HG03095 (cell line): ENCODE data around the gene ITPRIPL1.

Experiments
- ATAC-seq: cut with Tn5 transposase; IDR thresholded peaks from one replicate; pipeline ENCODE4 v1.9.1; 2021; ENCODE audit warnings: moderate library complexity; ENCODE audit not compliant: unreplicated experiment

Gene ITPRIPL1

DNA sequence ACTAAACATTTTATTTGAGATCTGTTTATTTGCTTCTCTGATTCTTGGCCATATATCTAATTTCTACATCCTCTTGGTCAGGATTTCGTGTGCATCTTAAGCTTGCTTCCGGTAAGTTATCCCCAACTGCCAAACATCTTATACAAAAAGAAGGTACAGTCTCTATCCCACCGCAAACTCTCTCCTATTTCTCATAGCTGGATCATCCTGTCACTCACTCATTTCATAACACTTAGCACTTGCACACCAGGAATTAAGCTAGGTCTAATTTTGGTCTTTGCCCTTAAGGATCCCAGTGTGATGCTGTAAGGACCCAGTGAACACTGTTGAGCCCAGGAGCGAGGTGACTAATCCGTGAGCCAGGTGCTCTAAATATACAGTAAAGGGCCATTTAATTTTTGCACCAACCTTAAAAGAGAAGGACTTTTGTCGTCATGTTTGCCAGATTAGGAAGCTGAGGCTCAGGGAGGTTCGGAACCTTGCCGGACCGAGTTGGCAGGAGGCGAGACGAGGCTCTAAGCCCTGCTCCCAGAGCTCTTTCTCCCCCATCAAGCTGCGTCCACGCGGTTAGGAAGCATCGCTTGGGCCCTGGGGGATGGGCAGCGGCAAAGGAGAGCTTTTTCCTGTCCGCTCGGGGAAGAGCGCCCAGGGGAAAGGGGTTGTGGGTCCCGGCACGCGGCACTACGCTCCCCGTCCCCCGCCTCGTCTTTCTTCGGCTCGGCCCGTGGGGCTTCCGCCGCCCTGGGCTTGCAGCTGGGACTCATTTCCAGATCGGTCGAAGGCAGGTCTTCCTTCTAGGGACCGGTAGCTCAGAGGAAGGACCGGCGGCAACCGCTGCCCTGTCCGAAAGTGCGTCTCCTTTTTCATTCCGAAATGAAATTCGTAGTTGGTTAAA, 4.1 kb upstream of the ITPRIPL1 start:
- peak; percentile 23 for ATAC-seq

DNA sequence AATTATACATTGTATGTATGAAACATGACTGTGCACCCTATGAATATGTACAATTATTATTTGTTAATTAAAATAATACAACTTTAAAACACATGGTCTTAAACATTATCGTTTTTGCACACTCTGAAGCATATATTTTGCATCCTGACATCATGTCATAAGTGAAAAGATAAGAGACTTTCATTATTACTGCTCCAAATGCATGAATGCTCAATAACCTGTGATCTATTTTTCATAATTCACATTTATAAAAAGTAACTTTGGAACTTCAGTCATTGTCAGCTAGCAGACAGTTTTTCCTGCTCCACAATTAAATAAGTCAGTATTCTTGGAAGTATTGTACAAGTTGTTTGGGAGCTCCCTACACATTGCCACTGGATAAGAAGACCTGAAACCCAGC, 1.3 kb upstream of the ITPRIPL1 start:
- no peak for ATAC-seq

DNA sequence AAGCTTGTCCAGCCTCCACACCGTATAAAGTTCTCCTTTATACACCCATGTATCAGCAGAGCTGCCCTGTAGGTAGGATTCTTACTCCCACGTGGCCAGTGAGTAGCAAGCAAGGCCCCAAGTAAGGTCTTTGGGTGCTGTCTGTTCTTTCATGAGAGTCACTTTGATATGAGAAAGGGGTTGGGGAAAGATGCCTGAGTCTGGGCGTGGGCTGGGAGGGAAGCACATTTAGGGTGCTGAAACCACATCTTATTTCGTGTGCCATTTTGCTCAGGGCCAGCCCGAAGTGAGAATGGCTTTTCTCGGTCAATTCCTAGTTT, 436 bp upstream of the ITPRIPL1 start:
- no peak for ATAC-seq

DNA sequence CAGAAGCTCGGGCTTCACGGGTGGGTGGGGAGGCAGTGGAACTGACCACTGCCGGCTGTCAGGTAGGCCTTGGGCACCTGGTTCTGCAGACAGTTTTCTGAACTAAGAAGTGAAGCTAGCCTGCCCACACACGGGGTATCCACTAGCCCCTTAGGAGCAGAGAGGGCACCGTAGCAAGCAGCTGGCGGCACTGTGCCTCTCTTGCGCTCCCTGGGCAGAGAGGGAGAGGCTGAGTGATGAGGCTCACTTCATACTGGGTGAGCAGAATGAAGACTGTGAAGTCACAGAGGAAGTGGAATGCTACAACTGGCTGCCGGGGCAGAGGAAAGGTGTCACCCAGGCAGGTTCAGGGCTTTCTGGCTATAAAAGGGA, 753 bp downstream of the ITPRIPL1 start:
- no peak for ATAC-seq

DNA sequence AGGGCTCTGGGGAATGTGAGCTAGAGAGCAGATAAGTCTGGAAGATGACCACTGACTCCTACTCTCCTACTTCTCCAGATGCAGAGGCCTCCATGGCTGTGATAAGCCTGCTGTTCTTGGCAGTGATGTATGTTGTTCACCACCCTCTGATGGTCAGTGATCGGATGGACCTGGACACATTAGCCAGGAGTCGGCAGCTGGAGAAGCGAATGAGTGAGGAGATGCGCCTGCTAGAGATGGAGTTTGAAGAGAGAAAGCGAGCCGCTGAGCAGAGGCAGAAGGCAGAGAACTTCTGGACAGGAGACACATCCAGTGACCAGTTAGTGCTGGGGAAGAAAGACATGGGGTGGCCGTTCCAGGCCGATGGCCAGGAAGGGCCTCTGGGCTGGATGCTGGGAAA, 1.4 kb downstream of the ITPRIPL1 start:
- no peak for ATAC-seq

DNA sequence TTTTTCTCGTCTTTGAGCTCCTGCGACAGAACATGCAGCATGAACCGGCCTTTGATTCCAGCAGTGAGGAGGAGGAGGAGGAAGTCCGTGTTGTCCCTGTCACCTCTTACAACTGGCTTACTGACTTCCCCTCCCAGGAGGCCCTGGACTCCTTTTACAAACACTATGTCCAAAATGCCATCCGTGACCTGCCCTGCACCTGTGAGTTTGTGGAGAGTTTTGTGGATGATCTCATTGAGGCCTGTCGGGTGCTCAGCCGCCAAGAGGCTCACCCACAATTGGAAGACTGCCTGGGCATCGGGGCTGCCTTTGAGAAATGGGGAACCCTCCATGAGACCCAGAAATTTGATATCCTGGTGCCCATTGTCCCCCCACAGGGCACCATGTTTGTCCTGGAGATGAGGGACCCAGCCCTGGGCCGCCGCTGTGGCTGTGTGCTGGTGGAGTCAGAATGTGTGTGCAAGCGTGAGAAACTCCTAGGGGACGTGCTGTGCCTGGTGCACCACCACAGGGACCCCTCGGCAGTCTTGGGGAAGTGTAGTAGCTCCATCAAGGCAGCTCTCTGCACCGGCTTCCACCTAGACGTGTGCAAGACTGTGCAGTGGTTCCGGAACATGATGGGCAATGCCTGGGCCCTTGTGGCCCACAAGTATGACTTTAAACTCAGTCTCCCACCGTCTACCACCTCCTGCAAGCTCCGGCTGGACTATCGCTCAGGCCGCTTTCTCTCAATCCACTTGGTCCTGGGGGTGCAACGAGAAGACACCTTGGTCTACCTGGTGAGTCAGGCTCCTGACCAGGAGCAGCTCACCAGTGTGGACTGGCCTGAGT, 2.1 kb downstream of the ITPRIPL1 start:
- no peak for ATAC-seq

DNA sequence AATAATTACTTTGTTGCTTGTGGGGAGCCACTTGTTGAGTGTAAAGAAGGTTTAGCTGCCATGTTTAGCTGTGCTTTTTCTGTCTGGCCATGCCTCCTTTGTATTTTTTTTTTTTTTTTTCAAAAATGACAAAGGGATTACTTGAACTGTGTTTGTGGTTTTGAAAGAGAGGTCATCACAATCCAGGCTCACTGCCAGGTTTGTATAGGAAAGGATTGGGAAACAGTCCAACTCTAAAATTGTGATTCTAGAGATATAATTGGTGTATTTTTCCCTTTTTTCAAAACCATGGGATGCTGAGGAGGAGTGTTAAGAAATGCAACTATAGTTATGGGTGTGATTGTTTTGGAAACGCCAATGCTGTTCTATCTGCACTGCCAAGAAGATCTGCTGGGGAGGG, 4.3 kb downstream of the ITPRIPL1 start:
- ATAC-seq = no peak

DNA sequence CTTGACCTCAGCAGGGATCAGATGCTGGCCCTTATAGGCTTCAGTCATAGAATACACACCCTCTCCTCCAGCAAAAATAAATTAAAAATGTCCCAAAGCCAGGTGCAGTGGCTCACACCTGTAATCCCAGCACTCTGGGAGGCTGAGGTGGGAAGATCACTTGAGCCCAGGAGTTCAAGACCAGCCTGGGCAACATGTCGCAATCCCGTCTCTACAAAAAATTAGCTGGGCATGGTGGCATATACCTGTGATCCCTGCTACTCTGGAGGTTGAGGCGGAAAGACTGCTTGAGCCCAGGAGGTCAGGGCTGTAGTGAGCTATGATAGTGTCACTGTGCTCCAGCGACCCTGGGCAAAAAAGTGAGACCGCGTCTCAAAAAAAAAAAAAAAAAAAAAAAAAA, 4.8 kb downstream of the ITPRIPL1 start:
- ATAC-seq = no peak

DNA sequence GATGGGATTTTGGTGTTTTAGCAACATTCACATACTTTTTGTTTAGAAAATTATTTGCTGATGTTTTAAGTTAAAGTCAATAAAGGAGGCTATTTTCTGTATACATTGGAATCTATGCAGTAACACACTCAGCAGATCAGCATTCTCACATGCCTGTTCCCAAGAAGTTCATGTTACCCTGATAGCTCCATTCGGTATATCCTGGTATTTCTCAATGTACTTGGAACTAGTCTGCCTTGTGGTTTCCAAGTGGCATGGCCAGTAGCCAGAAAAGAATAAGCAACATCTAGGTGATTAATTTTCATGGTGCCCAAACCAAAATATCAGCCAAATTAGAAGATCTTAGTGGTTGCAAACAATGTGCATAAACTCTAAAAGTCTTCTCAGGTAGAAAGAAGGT, 5.3 kb downstream of the ITPRIPL1 start:
- ATAC-seq = no peak

DNA sequence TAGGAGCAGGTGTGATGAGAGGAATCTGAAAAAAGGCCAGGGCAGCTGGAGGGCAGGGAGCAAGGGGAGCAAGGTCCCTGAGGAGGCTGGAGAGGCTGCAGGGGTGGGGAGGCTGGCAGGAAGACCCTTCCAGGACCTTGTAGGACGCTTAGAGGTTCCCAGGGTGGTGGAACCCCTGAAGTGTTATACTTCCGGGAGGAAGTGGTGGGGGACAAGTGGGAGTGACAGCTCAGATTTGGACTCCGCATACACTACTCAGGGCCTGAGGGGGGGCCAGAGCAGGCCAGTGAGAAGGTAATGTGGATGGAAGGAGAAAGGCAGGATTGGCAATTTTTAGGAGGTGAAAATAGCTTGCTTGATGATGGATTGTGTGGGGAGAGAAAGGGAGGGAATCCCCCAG, 8.6 kb downstream of the ITPRIPL1 start:
- ATAC-seq = no peak

DNA sequence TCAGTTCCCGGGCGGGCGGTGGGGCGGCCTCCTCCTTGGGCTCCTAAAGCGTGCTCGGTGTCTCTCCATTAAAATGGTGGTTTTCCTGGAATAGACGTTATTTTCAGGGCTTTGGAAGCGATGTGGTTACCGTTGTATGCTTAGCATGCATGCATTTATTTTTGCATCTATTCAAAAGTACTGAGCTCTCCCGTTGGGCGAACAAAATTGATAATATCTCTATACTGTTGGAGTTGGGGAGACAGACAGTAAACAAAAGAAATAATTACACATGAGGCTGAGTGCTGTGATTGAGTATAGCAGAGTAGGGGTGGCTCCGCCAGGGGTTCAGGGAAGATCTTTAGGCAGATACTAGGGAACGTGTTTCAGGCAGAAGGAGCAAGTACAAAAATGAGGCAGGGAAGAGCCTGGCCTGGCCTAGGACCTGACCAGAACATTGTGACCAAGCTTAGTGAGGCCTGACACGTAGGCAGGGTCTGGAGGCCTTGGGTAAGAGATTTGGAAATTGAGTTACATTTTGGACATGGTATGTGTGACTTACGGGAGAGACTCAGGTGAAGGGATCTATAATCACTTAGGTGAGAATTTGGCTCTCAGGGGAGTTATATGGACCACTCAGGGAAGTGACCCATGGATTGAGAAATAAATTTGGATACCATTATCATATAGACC, 11.1 kb downstream of the ITPRIPL1 start:
- ATAC-seq = no peak

DNA sequence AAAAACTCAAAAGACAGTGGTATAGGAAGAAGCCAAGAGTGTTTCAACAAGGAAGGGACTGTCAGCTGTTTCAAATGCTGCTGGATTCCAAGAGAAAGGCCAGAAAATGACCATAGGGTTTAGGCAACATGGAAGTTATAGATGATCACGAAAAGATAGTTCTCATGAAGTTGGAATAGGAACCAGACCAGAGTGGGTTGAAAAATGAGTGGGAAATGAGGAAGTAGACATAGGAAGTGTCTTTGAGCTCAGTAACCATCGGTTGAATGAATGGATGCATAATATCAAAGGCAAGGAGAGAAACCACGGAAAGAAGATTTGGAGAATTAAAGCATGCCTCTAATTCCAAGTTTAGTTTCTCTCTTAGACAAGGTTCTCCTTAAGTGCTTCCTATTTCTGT, 11.8 kb downstream of the ITPRIPL1 start:
- ATAC-seq = no peak

DNA sequence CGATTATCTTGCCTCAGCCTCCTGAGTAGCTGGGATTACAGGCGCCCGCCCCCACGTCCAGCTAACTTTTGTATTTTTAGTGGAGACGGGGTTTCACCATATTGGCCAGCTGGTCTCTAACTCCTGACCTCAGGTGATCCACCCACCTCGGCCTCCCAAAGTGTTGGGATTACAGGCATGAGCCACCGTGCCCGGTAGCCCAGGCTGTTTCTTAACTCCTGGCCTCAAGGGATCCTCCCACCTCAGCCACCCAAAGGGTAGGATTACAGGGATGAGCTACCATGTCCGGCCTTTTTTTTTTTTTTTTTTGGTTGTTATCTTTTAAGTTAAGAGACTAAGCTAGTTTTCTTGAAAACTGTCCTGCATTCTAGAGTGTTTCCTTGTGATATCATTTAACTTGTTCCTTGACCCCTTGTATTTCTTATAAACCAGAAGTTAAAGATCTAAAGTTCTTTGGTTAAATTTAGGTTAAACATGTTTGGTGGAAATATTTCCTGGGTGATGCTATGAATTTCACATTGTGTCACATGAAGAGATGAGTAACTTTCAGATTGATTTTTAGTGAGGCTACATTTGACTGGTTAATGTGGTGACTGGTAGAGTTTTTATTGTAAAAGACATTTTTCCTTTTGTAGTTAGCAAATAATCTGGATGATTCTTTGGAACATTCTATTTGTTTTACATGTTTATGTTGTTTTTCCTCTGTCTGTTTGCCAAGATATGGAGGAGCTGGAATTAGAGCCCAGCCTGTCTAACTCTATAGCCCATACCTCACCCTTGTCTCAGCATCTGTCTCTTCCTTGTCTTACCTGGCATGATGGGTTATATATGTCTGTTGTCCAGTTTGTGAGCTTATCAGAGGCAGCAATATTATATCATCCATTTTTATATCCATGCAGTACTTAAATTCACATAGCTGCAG, 15.6 kb downstream of the ITPRIPL1 start:
- no peak for ATAC-seq

DNA sequence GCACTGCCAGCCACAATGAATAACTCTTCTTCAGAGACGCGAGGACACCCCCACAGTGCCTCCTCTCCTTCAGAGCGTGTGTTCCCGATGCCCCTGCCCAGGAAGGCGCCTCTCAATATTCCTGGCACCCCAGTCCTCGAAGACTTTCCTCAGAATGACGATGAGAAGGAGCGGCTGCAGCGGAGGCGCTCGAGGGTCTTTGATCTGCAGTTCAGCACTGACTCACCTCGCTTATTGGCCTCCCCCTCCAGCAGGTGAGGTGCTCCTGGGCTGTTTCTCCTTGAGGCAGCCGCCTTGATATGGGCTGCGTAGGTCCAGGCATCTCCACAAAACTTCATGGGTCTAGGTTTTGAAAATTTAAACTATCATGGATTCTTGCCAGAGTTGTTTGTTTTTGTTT, 16.5 kb downstream of the ITPRIPL1 start:
- no peak for ATAC-seq

DNA sequence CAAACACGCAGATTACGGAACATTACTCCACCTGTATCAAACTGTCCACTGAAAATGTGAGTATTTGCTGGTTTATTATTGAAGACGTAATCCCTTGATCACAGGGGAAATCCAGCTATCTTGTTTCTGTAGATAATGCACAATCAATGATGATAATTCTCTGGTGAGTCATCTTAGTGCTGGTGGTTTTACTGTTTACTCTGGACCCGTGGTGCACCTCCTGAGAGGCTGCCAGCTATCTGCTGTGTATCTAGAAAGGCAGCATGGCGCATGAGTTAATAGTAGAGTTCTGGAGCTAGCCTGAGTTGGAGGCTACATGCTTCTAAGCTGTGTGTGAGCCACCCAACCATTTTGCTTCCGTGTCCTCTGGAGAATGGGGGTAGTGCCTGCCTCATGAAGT, 17.0 kb downstream of the ITPRIPL1 start:
- ATAC-seq = no peak

DNA sequence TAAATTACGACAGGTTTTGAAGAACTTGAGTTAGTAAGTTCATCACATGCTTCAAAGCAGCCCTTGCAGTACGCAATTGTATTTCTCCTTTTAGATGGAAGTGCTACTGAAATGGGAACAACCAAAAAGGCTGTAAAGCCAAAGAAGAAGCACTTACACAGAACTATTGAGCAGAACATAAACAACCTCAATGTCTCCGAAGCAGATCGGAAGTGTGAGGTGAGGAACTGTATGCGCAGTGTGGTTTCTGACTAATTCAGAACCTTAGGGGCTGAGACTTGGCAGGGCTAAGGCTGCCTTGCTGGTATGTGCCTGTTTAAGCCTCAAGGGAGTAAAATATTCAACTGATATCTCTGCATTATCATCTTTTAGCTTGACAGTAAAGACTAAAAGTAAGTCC, 18.9 kb downstream of the ITPRIPL1 start:
- ATAC-seq = peak; percentile 75

DNA sequence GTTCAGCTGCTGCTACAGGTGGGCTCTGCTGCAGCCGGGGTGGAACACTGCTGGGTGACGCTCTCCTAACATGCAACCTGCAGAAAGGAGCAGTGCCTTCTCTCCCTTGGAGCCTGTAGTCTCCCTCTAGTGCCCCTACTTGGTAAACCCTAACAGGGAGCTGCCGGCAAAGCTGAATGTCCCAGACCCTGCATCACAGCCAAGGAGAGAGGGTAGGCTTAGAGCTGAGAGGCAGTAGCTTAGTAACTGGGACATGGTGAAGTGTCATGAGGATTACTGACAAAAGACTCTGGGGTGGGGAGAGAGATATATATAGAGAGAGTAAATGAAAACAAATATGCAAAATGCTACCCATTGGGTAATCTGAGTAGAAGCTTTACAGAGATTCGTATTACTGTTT, 20.3 kb downstream of the ITPRIPL1 start:
- no peak for ATAC-seq

DNA sequence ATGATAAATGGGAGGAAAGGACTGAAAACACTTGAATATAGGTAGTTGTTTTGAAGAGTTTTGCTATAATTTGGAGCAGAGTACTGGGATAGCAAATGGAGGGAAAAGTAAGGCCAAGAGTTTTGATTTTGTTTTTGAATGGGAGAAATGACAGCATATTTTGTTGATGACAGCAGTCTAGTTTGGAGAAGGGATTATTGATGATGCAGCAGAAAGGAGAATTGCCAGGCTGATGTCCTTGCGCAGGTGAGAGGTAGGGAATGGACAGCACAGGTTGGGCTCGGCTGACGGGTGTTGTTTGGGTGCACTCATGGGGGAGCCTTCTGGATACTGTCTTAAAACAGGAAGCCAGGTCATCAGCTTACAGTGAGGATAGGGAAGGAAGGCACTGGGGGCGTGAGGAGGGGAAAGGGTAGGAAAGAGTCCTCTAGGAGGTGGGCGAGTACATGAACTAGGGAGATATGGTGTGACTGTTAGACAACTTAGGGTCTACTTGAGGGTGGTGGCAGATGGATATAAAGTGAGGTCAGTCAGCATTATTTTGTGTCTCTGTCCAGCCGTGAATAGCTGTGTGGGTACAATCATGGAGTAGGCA, 20.8 kb downstream of the ITPRIPL1 start:
- ATAC-seq = no peak

DNA sequence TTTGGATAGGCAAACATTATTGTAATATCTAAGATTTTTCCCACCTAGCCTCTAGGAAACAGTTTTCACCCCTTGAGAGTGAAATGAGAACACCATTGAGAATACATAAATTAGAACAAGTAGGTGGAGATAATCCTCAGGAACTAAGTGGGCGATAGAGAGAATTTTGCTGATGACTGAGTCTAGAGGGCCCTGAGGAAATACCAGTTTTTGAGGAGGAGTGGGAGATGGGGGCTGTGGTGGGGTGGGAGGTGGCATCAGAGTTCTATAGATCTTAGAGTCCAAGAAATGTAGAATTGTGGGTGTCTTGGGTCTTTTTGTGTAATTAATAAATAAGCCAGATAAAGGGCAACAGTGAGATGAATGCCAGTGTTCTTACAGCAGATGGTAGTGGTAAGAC, 22.3 kb downstream of the ITPRIPL1 start:
- ATAC-seq = no peak

DNA sequence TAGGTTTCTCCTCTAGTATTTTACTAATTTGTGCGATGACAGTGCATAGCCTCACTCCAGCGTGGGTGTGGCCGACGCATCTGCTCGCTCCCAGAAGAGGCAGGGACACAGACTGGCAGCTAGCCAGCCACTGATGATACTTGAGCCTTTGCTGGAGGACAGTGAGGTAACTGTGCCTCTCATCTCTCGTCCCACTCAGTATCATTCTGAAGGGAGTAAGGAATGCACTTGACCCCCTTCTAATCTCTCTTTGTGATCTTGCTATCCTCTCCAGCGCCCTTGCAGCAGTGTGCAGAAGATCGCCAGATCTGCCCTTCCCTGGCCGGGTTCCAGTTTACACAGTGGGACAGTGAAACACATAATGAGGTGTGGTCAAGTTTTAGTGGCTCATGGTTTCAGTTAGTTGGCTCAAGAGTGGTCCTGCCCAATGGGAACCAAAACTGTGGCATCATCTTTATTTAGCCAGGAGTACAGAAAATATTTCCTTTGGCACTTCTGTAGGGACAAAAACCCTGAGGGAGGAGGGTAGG, 28.0 kb downstream of the ITPRIPL1 start:
- ATAC-seq = no peak
